Left colon (tissue), 2 donors: ENCODE data around the gene EVA1B. TPM values are rescaled to one million over a fixed set of nuclear protein-coding genes. Genes with fewer than 3 reads are reported as not detected.

Experiments
- ATAC-seq: fragments of 200-7000 bp; cut with Tn5 transposase; one replicate; pipeline ENCODE4 v1.9.1; 2020; ENCODE audit warnings: mild to moderate bottlenecking, moderate library complexity
- DNase-seq, 2 donors: peaks; one replicate each; pipeline ENCODE4 v3.0.0-alpha.2; 2020
- intact Hi-C, 2 donors: fragments of 100-400 bp; cut with DNase I in 1 of 2; cut with micrococcal nuclease in 1 of 2; formaldehyde crosslinking; loops; one replicate each; pipeline versions ENCODE4 v1.11.2 to v1.14.0; 2022; cut with DNase I, micrococcal nuclease
- total RNA-seq, 2 donors: library from RNA; stranded (reverse); fragmentation: NEBNext Ultra II Directional; extraction: Animal tissue kit (Norgen Biotek cat#: 25700); gene quantifications; one replicate each; pipeline ENCODE4 v1.2.1, GENCODE V29; 2021
- donor health status: DM: no; HTN: no; CAD: no.
- donor health status: DM: yes; HTN: yes; CAD: no.

The EVA1B gene
- total RNA-seq, 2 donors from 2014 or later: 2.9 to 8.9 TPM

- intact Hi-C loops: no loop called here
- ATAC-seq (no peak), DNase-seq (no peak)
Measured at GRCh38 chr1:36349839-36350238, 26.4 kb upstream of the EVA1B start.

GRCh38 chr1:36349241-36349671, 25.8 kb upstream of the EVA1B start:
- intact Hi-C loops: no loop called here
- ATAC-seq (peak; percentile 35), DNase-seq (no peak)

DNA sequence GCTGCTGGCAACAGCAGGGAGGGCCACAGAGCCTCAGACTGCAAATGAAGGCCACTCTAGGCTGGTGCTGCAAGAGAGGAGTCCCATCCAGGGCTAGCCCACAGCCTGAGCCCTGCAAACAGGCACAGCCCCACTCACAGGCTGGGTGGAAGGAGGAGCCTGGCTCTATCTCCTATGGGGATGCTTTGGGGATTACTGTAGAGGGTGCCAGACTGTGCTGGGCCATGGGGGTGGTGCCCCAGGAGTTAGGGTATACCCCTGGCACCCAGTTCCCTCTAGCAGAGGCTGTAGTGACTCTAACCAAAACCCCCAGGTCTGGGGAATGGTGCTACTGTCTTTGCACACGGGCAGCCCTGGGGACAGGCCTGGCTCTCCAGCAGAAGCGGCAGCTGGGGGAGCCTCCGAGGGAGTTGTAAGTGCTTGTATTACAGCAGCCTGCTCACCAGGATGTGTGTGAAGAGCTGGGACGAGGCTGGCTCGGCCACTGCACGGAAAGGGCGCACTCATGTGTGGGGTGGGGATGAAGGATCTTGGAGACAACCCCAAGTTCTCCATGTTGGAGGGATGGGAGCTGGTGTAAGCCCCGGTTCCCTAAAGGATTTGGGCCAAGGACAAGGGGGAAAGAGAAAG, 23.4 kb upstream of the EVA1B start:
- DNase-seq (no peak), ATAC-seq (no peak)
- intact Hi-C loops: no loop called here

GRCh38 chr1:36345353-36345752, 21.9 kb upstream of the EVA1B start:
- ATAC-seq: no peak
- intact Hi-C loops: no loop called here
- DNase-seq: no peak

DNA sequence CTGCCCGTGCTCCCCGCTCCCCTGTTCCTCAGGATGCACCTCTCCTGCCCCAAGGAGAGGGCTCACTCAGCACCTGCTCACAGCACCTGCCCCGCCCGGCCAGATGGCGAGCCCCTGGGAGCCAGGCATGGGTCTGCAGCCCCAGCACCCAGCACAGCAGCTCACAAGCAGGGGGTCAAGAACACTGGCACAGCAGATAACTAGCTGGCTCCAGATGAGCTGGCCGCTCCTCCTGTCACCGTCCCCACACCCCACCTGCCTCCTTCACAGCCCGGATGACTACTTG, 20.9 kb upstream of the EVA1B start:
- DNase-seq: no peak
- intact Hi-C loops: loop anchor here in 1 of 2 donors (5.0 kb wide), 1 partner anchor 78 kb away; no protein-coding TSS in a partner anchor
- no peak for ATAC-seq

DNA sequence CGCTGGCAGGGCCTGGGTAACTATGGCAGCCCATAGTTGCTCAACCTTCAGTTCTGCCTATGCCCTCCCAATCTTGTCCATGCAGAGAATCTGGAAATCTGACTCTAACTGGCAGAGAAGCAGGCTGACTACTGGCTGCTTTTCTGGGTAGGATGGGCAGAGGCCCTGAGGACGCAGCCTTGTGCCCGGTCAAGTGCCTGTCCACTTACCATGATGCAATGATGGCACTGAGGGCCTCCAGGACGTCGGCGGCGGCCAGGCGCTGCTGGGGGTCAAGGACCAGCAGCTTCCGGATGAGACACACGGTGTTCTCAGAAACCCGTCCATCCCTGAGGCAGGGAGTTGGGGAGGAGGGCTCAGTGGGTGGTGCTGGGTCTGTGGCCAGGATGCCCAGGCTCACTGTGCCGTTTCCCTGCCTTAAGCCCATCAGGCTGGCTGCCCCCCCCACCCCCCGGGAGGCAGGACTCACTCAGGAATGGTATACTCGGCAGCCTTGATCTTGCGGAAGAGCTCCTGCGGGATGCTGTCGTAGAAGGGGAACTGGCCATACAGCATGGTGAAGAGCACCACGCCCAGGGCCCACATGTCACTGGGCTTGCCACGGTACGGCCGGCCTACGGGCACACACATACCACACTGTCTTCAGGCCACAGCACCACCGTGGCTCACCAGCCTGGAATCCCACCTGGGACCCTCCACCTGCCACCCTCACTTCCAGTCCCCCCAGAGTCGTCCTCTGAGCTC, 20.4 kb upstream of the EVA1B start:
- DNase-seq: no peak
- intact Hi-C loops: loop anchor here in 1 of 2 donors (5.0 kb wide), 1 partner anchor 78 kb away; no protein-coding TSS in a partner anchor
- ATAC-seq: no peak

- ATAC-seq: peak; percentile 85
- DNase-seq: peak in 1 of 2 donors; percentile 74
- intact Hi-C loops: loop anchor here in 1 of 2 donors (5.0 kb wide), 1 partner anchor 80 kb away; no protein-coding TSS in a partner anchor
Measured at GRCh38 chr1:36342426-36343185, 19.2 kb upstream of the EVA1B start.

GRCh38 chr1:36341626-36342320, 18.3 kb upstream of the EVA1B start:
- DNase-seq: no peak
- ATAC-seq: no peak
- intact Hi-C loops: loop anchor here in 1 of 2 donors (5.0 kb wide), 1 partner anchor 81 kb away; no protein-coding TSS in a partner anchor

DNA sequence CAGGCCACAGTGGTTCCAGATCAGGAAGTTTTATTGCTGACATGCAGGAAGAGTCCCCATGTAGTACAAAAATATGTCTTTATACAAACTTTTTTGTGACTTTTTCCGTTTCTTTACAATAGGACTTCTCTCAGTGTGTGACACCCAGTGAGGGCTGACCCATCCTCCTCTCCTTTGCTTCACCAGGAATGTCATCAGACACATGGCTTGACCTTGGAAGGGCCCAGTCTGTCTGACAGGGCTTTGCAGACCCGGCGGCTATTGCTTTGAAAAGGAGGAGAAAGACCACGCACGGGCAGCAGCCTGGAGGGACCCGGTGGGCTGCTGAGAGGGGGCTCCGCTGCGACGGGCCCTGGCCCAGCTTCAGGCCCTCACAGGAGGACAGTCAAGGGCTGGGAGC, 16.2 kb upstream of the EVA1B start:
- intact Hi-C loops: loop anchor here in 1 of 2 donors (5.0 kb wide), 1 partner anchor 83 kb away; no protein-coding TSS in a partner anchor
- DNase-seq (no peak), ATAC-seq (no peak)

- DNase-seq: no peak
- no peak for ATAC-seq
- intact Hi-C loops: no loop called here
Measured at GRCh38 chr1:36339215-36339614, 15.8 kb upstream of the EVA1B start.

DNA sequence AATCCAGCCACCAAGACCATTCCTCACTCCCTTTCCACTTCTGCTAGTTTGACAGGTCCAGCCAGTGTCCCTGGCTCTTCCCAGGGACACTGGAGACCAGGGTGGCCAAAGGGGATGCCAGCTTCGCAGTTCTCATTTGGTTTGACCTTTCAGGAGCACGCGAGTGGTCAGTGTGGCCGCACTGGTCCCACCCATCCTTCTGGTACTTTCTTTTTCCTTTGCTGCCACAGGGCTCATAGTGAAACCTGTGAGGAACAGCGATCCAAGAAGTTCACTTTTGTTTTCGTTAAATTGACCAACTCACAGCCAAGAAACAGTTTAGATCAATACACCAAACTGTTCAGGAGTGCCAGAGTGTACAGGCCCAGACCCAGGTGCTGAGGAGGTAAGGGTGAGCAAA, 14.4 kb upstream of the EVA1B start:
- no peak for ATAC-seq
- intact Hi-C loops: no loop called here

GRCh38 chr1:36330940-36331339, 7.5 kb upstream of the EVA1B start:
- ATAC-seq: no peak

More for the DNA sequence above, 14.4 kb upstream of the EVA1B start:
- no peak for DNase-seq

GRCh38 chr1:36329817-36330216, 6.4 kb upstream of the EVA1B start:
- DNase-seq (no peak), ATAC-seq (no peak)
- intact Hi-C loops: no loop called here

More at GRCh38 chr1:36330940-36331339, 7.5 kb upstream of the EVA1B start:
- no peak for DNase-seq
- intact Hi-C loops: no loop called here

- DNase-seq (peak in 1 of 2 donors; percentile 37), ATAC-seq (peak; percentile 64)
- intact Hi-C loops: no loop called here
Measured at GRCh38 chr1:36328713-36329112, 5.3 kb upstream of the EVA1B start.

DNA sequence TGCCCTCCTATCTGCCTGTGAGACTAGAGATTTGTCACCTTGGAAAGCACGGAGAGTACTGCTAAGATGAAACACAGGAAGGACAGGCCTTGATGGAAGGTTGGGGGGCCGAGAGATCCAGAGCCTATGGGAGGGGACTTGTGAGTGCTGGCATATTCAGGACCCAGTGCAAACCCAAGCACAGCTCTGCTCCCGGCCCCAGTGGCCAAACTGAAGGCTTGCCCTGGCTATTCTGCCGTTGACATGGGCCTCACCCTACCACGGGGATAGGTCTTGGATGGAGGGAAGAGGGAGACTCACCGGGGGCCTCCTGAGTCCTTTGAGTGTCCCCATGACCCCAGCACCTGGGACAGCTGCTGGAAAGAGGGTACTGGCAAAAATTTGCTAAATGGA, 4.6 kb upstream of the EVA1B start:
- no peak for DNase-seq
- intact Hi-C loops: no loop called here
- no peak for ATAC-seq

- intact Hi-C loops: no loop called here
- ATAC-seq: no peak
- no peak for DNase-seq
Measured at GRCh38 chr1:36327421-36328087, 4.1 kb upstream of the EVA1B start.

GRCh38 chr1:36326499-36326898, 3.1 kb upstream of the EVA1B start:
- intact Hi-C loops: no loop called here
- DNase-seq (peak in 1 of 2 donors; percentile 51), ATAC-seq (no peak)

DNA sequence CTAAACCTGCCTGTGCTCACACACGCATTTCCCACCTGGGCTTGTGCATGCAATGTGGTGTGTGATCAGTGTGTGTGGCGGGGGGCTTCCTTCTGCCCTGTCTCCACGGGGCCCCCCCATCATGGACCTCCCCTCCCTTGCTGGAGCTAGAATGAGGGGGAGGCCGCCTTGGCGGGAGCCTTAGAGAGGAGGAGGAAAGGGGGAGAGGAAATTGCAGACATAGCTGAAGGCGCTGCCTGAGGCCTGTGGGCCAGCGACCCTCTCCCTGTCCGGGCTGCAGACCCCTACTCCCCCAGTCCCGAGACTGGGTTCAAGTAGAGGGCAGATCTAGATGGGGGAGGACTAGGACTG, 883 bp upstream of the EVA1B start:
- intact Hi-C loops: no loop called here
- ATAC-seq (no peak), DNase-seq (no peak)
